Dedifferentiated amniotic fluid mesenchymal stem cell (primary cell): ENCODE measurements around the gene CPE.
A peak's percentile ranks its signal among the peaks of the same experiment; 100 is the strongest.
"Not testable (repeated sequence)": the region's sequence is repeated elsewhere in the genome, so short reads cannot be mapped to it uniquely, and the experiment has no call there.

Source experiments
- DNase-seq: peaks from one replicate; pipeline ENCODE4 v3.0.0-alpha.2; 2016; ENCODE audit errors: extremely low spot score

The CPE gene

DNA sequence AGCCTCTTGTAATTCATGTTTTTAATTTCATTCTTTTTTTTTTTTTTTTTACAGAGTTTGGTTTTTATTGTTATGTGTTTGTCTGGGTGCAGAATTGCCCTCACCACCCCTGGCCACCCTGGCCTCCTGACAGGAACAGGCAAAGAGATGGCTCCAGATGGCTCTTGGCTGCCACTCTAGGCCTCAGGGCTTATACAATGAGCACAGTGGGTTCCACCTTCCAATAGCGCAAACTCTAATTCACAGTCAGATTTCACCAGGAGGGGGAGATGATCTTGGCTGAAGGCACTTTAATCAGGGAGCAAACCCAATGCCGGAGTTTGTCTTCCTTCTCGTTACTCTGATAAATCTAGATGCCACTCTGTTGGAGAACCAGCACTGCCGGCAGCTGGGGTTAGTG, 24.8 kb downstream of the CPE start:
- no peak for DNase-seq

DNA sequence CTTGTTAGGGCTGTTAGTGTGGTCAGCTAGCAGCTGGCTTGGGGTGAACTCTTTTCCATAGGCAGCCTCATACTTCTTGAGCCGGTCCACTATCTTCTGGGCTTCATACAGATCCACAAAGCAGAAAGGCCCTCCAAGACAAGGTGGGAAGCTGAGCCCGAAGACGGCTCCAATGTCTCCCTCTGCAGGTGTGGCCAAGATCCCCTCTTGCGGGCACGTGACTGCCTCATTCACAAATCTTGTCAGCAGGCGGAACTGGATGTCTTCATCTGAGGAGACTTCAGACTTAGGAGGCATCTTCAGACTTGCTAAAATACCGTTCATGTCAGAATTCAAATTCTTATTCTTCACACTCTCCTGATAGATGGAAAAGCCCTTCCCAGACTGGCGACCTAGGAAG, 25.3 kb downstream of the CPE start:
- DNase-seq = no peak

DNA sequence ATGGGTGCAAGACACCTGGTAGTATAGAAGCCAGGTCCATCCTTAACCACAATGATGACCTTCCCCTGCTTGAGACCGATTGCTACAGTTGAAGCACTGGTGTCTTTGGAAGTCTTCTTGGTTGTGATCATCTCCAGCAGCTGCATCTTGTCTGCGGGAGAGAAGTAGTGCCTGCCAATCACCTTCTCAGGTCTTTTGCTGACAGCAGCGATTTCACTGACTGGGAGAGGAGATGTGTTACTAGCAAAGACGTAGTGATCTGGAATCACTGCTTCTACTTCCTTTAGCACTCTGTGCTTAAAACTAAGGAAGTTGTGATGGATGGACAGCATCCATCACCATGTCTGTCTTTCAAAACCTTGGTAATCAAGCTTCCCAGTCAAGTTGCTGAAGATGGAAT, 25.9 kb downstream of the CPE start:
- DNase-seq = no peak

DNA sequence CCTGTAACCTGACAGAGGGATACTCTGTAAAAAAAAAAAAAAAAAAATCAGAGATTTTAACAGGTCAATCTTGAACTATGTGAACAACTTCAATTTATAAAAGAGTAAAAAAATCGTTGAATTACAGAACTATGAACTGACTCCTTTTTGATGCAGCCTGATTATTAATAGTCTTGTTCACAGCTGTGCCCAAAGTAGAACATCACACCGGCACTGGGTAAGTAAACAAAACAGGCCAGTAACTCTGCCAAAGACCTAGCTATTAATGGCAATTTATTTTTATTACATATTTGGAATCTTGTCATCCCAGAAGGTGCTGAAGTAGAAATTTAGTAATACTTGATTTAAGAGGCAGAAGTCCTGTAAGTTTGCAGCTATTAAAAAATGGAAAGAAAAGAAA, 31.4 kb downstream of the CPE start:
- no peak for DNase-seq

DNA sequence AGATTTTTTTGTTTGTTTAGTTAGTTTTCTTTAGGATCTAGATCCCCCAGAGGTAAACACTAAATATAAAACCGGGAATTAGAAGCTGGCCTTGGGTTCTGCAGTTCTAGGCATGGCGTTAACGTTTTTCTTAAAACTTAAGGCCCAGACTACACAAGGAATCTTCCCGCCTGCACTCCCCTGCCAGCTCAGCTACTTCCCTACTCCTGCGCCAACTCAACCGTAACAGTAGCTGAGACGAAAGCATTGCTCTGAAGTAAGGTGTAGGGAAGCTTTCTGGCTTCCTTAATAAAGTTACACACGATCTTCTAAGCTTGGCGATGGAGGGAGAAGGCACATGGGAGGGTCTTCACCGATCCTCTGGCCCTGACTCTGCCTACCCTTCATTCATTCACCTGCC, 37.1 kb downstream of the CPE start:
- no peak for DNase-seq

DNA sequence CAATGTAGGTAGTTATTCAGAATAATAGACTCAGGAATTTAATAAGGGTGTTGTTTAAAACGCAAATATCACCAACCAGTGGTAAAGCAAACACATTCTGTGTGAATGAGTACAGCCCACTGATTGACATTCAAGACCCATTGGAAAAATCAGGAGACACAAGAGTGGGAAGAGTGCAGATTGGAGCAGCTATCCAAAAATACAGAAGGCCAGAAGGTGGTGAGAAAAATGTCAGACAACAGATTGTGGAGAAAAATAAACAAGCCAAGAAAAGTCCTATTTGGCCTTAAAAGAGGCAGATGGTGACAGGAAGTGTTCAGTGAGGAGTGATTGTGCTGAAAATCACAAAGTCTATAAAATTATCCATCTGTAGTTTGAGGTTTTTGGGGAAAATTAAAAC, 39.3 kb downstream of the CPE start:
- DNase-seq = no peak

DNA sequence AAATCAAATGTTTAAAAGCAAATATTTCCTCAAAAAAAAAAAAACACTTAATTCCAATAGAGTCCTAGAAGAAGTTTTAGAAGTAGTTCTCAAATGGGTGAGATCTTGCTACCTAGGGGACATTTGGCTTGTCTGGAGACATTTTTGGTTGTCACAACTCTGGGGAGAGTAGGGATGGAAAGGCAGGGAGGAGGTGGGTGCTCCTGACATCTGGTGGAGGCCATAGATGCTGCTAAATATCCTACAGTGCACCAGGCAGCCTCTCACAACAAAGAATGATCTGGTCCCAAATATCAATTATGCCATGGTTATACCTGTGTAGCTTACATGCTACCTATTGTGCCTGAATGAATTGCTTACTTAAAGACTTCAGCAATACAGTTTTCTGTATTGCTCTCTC, 46.8 kb downstream of the CPE start:
- no peak for DNase-seq

DNA sequence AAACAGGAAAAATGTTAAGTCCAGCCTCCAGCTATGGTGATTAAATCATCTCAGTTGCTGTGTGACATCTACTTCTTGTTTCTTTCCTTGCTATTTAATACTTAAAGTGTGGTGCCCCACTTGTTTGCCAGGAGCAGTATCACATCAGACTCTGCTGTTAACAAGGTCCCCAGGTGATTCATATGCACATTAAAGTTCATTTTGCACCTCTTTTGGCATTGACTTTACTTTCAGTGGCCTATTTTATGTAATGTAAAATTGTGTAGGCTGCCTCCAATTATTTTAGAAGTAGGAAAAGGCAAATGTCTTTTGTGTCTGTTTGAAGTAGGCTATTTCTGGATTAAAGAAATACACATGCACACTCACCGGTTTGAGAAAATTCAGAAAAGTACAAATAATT, 47.5 kb downstream of the CPE start:
- DNase-seq = no peak

DNA sequence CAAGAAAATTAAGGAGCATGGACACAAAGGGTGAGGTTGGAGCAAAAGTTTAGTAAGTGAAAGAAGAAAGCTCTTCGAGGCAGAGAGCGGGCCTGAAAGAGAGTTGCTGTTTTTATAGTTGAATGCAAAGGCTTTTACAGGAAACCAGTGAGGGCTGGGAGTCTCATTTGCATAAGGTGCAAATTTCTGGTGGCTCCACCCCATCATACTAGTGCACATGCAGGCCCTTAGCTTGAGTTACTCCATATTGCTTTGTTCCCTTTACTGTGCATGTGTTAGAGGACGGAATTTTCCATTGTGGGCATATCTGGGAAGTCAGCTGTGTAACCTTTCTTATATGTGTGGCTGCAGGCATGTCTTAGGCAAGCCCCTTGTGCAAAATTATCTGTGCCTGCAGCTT, 48.0 kb downstream of the CPE start:
- no peak for DNase-seq

DNA sequence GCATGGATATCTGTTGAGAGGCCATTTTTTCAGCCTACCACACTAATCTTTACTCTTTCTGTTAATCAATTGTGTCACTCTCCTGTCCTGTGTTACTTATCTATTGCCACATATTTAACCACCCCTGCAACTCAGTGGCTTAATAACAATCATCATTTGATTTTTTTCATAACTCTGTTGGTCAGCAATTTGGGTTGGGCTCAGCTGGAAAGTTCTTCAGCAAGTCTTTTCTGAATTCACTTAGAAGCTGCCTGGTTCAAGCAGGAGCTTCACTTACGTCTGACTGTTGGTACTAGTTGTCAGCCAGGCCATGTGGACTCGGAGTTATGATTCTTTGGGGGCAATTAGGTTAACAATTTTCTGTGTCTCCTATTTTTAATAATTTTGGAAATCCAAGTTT, 50.1 kb downstream of the CPE start:
- DNase-seq = no peak

DNA sequence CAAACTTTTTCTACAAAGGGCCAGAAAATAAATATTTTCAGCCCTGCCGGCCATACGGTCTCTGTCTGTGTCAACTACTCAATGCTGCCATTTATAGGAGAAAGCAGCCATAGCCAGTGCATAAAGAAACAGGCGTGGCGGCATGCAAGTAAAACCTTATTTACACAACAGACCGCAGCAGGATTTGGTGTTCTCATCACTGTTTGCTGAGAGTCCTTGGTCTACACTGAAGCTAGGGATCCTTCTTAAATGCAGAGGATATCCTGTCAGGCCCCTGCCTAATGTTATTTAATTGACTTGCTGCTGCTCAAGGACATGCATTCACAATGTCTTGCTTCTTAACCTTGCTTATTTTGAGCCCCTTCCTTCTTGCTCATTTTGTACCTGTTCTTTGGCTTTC, 54.7 kb downstream of the CPE start:
- no peak for DNase-seq

DNA sequence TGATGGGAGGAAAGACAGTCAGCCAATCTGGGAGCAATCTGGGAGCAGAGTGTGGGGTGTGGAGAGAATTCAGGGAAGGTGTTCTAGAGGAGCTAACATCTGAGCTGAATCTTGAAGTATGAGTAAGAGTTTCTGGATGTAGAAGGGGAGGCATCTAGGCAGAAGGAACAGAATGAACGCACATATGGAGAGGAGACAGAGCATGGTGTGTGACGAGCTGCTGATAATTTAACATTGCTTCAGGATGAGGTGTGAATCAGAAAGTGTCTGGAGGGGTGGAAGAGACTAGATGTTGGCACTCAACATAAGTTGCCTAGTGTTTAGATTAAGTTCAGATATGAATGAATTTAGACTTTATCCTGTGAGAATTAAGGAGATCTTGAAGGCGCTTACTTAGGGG, 58.9 kb downstream of the CPE start:
- DNase-seq = no peak

DNA sequence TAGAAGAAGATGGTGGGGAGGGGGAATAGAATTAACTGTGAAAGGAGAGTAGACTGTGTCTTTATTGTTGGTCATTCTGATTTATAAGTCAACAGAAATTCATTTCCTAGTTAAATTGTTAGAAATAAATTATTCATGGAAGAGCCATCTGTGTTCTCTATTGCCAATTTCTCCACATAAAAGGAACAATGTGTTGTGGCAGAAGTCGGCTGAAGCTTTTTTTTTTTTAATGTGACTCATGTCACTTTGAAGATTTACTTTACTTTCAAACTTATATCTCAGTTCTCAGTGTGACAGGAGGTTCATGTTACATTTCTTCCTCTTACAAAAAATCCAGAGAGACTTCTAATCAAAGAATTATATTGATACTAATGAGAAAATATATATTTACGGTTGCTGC, 60.5 kb downstream of the CPE start:
- DNase-seq = no peak

DNA sequence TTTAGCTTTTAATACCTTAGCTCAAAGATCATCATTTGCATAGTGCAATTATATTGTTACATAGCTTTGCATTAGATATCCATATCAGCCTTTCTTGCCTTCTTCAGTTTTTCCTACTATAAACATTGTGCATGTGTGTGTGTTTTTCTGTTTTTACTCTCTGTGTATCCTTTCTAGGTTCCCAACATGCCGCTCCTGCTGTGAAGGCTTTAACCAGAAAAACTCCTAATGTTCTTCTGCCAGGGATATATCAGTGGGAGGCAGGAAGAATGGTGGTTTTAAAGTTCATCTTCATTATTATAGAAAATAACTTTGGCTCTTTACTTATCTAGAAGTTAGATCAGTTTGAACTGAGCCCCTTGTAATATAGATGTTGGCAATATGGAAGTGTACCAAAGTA, 61.2 kb downstream of the CPE start:
- no peak for DNase-seq

DNA sequence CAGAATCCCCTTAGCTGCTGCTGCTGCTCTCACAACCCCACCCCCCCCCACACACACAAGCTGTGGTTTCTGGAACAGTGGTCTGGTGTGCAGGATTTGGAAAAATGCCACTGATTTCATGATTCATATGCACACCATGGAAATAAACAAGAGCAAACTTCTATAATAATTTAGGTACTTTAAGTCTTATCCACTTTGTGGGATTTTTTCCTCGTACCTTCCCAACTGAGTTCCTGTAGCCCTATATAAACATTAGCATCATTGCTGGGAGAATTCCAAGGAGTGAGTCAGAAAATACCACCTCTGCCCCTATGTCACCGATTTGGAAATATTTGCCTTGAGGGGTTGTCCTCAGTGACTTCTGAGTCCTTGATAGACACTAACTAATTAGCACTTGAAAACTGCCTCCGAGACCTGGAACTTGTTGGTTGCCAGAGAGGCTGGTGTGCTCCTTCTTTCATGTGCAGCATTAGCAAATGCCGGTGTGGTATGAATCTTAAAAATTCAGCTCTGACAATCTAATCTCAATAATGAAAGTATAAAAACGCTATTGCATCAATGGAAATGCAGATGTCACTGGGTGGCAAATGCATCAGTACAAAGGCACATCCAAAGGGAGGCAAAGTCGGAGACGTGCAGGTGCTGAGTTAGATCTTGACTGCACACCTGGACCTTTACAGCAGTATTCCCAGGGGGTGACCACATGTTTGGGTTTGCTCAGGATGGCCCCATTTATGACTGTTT, 61.8 kb downstream of the CPE start:
- no peak for DNase-seq

DNA sequence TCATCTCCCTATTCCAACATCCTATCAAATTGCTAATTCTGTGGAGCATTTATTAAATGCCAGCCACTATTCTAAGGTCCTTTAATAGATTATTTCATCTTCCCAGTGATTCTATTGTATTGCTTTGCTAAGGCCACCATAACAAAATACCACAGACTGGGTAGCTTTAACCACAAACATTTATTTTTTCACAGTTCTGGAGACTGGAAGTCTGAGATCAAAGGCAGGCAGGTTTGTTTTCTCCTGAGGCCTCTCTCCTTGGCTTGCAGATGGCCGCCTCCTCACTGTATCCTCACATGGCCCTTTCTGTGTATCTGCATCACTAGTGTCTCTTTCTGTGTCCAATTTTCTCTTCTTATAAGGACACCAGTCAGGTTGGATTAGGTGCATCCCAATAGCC, 64.5 kb downstream of the CPE start:
- DNase-seq = no peak

DNA sequence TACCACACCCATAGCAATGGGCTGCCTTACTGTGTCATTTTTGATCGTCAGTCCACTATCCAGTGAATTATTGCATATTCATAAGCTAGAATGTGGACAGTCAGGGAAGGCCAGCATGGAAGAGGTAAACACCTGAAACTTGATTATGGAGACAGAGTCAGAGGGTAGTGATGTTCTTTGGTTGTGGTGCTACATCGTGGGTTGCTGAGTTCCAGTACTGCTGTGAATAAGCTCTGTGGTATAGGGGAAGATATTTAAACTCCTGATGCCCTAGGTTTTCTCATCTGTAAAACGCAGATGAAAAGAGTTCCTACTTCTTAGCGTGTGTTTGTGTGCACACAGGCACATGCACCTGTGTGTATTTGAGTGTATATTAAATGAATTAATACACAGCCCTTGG, 69.9 kb downstream of the CPE start:
- no peak for DNase-seq

DNA sequence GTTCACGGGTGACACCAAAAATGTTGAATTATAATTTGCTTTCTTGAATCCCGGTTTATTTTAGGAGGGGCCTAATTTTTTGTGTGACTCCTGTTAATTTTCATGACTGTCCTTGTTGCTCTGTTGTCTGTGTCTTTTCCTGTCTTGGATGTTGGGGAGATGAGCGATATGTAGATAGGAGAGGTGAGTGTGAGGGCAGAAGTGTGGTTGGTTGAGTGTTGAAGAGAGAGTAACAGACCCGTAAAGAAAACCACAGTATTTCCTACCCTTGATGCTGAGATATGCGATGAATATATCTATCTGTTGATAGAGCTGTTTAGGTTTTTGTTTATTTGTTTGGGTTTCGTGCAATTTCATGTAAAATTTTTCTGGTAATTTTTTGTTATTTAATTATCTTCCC, 70.5 kb downstream of the CPE start:
- DNase-seq = no peak

DNA sequence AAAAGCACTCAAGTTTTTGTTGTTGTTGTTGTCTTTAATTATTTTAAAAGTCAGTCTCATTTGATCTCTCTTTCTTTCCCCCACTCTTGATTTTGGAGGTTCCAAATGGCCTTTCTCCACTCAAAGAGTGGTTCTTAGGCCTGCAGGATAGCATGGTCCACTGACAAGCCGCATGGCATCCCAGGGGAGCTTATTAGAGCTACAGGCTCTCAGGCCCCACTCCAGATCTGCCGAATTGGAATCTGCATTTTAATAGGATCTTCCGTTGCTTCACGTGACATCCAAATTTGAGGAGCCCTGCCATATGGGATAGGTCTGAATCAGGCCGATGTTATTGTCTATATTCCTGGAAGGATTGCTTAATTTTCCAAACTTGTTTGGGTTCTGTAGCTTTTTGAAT, 72.1 kb downstream of the CPE start:
- DNase-seq = no peak

DNA sequence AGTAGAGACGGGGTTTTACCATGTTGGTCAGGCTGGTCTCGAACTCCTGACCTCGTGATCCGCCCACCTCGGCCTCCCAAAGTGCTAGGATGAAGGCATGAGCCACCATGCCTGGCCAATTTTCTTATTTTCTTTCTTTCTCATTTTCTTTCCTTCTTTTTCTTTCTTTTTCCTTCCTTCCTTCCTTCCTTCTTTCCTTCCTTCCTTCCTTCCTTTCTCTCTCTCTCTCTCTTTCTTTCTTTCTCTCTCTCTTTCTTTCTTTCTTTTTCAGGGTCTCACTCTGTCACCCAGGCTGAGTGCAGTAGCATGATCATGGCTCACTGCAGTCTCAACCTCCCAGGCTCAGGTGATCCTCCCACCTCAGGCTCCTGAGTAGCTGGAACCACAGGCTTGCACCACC, 74.3 kb downstream of the CPE start:
- DNase-seq = not testable (repeated sequence)

DNA sequence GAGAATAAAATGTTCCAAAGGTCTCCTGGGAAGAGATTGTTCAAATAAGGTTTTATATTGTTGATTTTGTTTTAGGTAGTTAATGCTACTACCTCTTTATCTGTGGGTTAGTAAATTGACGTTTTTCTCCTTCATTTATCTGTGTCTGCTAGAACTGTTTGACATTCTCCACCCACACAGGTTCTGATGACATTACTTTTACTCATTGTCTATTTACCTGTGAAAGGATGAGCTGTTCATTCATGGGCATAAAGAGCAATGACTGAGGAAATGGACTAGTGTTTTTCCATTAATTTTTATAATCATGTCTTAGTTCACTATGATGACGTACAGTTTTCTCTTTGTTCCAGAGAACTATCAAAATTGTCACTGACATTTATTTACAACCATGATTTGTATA, 75.6 kb downstream of the CPE start:
- no peak for DNase-seq

DNA sequence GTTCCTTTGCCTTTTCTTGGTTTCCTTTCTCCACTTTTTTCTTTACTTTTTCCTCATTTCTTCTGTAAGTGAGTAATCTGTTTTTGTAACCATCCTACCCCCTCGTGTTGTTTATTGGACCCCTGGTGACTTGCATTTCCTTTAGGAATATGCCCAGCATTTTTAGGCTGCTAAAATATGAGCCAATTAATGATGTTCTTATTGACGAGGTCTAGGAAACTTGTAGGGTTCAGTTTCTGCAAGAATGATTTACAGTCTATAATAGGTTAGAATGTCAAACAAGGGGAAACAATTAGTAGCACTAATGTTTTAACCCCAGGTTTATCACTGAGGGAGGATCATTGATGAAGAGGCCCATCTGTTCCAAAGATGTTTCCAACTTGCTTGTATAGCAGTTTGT, 79.0 kb downstream of the CPE start:
- DNase-seq = no peak

DNA sequence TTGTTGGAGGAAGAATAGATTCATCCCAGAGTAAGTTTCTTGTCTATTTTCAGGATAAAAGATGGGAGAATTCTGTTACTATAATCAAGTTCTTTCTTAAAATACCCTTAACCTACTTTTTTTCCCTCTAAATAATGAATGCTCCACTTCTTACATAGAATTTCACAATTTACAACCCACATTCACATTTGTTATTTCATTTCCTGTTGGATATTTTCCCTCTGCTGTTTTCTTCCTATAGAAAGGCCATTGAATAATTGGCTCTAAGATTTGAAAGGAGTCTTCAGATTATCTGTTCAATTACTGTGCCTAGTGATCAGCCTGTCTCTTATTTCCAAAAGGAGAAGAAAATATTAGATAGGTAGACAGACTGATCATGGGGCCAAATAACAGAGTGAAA, 79.7 kb downstream of the CPE start:
- no peak for DNase-seq

DNA sequence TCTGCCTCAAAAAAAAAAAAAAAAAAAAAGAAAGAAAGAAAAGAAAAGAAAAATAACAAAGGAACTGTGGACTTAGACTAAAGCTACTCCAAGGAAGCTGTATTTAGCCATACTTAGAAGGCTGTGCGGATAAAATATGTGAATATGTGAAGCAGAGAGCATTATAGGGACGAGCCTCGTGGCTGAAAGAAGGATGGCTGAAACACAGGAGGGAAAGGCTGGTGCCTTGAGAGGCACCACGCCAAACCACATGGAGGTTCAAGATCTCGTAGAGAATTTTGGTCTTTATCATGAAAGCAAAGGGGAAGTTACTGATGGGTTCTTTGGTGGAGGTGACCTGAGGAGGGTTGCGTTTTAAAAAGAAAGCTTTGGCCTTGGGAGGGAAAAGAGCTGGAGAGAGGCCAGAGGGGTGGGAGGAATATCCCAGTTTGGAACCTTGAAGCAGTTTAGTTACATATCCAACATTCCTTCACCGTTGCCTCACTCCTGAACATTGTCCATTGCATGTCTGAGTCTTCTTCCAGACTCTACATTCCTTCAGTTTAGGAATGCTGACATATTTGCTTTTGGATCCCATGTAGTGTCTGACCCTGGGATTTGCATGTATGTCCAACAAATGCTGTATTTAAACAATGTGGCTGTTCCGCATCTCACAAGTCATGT, 82.5 kb downstream of the CPE start:
- DNase-seq = peak; percentile 82
